ENCODE results near the gene GGT7.
"Not testable (repeated sequence)": the region's sequence is repeated elsewhere in the genome, so short reads cannot be mapped to it uniquely, and the experiment has no call there.

The GGT7 gene

DNA sequence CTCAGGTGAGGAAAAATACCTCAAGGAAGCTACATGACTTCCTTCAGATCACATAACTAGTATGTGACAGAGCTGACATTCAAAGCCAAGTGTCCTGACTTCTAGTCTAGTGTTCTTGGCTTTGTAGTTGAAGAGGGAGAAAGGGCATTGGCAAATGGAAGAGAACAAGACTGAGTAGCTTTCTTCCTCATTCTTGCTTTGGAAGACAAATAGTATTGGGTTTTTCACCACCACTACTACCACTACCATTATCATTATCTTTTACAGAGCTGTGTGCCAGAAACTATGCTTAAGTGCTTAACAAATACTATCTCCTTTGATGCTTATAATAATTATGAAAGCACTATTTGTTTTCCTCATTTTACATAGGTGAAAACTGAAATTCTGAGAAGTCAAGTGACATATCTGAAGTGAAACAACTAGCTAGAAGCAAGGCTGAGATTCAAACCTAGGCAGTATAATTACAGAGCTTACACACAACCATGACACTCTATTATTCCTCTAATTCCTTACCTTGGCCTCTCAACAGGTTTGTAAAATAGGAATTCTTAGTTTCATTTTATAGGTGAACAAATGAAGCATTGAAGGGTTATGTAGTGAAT is 10.5 kb upstream of the GGT7 start:
- no peak overlapping the region for H3K4me3 ChIP-seq (ENCODE audit: severe bottlenecking)
- DNase-seq (ENCODE audit: low spot score): no peak

DNA sequence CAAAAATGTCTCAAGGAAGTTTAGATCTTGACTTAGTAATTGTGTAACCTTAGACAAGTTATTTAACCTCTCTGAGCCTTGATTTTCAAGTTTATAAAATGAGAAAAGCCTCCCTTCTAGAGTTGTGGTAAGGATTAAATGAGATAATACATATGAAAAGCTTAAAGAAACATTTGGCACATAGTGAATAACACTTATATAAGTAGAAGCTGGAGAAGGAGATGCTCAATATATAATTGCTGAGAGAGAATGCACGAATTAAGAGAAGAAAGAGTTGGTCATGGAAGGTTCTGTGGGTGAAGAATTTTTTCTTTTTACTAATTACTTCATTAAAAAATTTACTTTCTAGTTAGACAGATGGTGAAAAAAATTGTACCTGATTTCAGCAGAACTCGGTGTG is 9.0 kb upstream of the GGT7 start:
- peaks cover 82% of the 10 kb centered on the region for H3K36me3 ChIP-seq (ENCODE audit: low read depth)
- no peak for ATAC-seq (ENCODE audit: low read depth)

More for the DNA sequence above, 10.5 kb upstream of the GGT7 start:
- ATAC-seq (ENCODE audit: low read depth): no peak; the same call in 2 of the 3 replicates
- no peaks in the 10 kb centered on the region for H3K9me3 ChIP-seq (ENCODE audit: severe bottlenecking)
- H3K27ac ChIP-seq (ENCODE audit: poor library complexity, severe bottlenecking): no peak overlapping the region
- H3K27me3 ChIP-seq (ENCODE audit: insufficient read depth, poor library complexity, severe bottlenecking): no peaks in the 10 kb centered on the region
- H3K36me3 ChIP-seq (ENCODE audit: low read depth): peaks cover 92% of the 10 kb centered on the region
- TF ChIP-seq, protein P1, sequence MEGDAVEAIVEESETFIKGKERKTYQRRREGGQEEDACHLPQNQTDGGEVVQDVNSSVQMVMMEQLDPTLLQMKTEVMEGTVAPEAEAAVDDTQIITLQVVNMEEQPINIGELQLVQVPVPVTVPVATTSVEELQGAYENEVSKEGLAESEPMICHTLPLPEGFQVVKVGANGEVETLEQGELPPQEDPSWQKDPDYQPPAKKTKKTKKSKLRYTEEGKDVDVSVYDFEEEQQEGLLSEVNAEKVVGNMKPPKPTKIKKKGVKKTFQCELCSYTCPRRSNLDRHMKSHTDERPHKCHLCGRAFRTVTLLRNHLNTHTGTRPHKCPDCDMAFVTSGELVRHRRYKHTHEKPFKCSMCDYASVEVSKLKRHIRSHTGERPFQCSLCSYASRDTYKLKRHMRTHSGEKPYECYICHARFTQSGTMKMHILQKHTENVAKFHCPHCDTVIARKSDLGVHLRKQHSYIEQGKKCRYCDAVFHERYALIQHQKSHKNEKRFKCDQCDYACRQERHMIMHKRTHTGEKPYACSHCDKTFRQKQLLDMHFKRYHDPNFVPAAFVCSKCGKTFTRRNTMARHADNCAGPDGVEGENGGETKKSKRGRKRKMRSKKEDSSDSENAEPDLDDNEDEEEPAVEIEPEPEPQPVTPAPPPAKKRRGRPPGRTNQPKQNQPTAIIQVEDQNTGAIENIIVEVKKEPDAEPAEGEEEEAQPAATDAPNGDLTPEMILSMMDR (IDR thresholded peaks at IDR 0.05; ENCODE audit: poor library complexity, severe bottlenecking): no peak
- peaks cover 12% of the 10 kb centered on the region for H3K4me1 ChIP-seq (ENCODE audit: insufficient read depth, poor library complexity, severe bottlenecking)

DNA sequence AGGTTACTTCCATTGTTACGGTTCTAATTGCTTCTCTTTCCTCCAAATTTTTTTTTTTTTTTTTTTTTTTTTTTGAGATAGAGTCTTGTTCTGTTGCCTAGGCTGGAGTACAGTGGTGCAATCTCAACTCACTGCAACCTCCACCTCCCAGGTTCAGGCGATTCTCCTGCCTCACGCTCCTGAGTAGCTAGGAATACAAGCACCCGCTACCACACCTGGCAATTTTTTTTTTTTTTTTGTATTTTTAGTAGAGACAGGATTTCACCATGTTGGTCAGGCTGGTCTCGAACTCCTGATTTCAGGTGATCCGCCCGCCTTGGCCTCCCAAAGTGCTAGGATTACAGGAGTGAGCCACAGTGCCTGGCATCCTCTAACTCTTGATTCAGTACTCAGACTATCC is 8.3 kb upstream of the GGT7 start:
- not testable (repeated sequence) for H3K27ac ChIP-seq (ENCODE audit: poor library complexity, severe bottlenecking); H3K27me3 ChIP-seq (ENCODE audit: insufficient read depth, poor library complexity, severe bottlenecking); H3K4me3 ChIP-seq (ENCODE audit: severe bottlenecking); DNase-seq (ENCODE audit: low spot score); H3K9me3 ChIP-seq (ENCODE audit: severe bottlenecking); ATAC-seq (ENCODE audit: low read depth)
- peaks cover 75% of the 10 kb centered on the region for H3K36me3 ChIP-seq (ENCODE audit: low read depth)
- peaks cover 16% of the 10 kb centered on the region for H3K4me1 ChIP-seq (ENCODE audit: insufficient read depth, poor library complexity, severe bottlenecking)

More for the DNA sequence above, 9.0 kb upstream of the GGT7 start:
- H3K4me1 ChIP-seq (ENCODE audit: insufficient read depth, poor library complexity, severe bottlenecking): peaks cover 16% of the 10 kb centered on the region
- no peaks in the 10 kb centered on the region for H3K27me3 ChIP-seq (ENCODE audit: insufficient read depth, poor library complexity, severe bottlenecking)
- TF ChIP-seq, protein P1 (IDR thresholded peaks at IDR 0.05; ENCODE audit: poor library complexity, severe bottlenecking): no peak
- no peak overlapping the region for H3K4me3 ChIP-seq (ENCODE audit: severe bottlenecking)
- H3K27ac ChIP-seq (ENCODE audit: poor library complexity, severe bottlenecking): no peak overlapping the region
- H3K9me3 ChIP-seq (ENCODE audit: severe bottlenecking): no peaks in the 10 kb centered on the region
- DNase-seq (ENCODE audit: low spot score): no peak

DNA sequence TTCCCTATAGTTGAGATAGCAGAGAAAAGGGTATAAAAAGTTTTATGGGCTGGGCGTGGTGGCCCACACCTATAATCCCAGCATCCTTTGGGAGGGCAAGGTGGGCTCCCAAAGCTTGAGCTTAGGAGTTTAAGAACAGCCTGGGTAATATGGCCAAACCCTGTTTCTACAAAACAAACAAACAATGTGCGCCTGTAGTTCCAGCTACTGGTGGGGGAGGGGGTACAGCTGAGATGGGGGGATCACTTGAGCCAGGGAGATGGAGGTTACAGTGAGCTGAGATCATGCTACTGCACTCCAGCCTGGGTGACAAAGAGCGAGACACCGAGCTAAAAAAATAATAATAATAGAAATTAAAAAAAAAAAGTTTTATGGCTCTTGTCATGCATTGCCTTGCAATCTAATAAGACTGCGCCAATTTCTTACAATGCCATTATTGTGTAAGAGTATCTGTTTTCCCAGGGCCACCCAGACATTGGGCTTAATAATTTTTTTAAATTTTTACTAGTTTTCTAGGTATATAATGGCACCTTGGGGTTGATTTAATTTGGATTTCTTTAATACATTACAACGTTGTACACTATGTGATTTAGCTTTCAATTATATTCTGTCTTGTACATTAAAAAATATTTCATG is 7.7 kb upstream of the GGT7 start:
- Histone ChIP-seq H3K36me3 (ENCODE audit: low read depth) (peaks cover 69% of the 10 kb centered on the region), H3K27me3 (ENCODE audit: insufficient read depth, poor library complexity, severe bottlenecking) (no peaks in the 10 kb centered on the region), H3K27ac (ENCODE audit: poor library complexity, severe bottlenecking) (no peak overlapping the region), H3K9me3 (ENCODE audit: severe bottlenecking) (no peaks in the 10 kb centered on the region), H3K4me3 (ENCODE audit: severe bottlenecking) (no peak overlapping the region), H3K4me1 (ENCODE audit: insufficient read depth, poor library complexity, severe bottlenecking) (peaks cover 21% of the 10 kb centered on the region)
- no peak for DNase-seq (ENCODE audit: low spot score)
- no peak for ATAC-seq (ENCODE audit: low read depth)
- TF ChIP-seq, protein P1 (IDR thresholded peaks at IDR 0.05; ENCODE audit: poor library complexity, severe bottlenecking): no peak

DNA sequence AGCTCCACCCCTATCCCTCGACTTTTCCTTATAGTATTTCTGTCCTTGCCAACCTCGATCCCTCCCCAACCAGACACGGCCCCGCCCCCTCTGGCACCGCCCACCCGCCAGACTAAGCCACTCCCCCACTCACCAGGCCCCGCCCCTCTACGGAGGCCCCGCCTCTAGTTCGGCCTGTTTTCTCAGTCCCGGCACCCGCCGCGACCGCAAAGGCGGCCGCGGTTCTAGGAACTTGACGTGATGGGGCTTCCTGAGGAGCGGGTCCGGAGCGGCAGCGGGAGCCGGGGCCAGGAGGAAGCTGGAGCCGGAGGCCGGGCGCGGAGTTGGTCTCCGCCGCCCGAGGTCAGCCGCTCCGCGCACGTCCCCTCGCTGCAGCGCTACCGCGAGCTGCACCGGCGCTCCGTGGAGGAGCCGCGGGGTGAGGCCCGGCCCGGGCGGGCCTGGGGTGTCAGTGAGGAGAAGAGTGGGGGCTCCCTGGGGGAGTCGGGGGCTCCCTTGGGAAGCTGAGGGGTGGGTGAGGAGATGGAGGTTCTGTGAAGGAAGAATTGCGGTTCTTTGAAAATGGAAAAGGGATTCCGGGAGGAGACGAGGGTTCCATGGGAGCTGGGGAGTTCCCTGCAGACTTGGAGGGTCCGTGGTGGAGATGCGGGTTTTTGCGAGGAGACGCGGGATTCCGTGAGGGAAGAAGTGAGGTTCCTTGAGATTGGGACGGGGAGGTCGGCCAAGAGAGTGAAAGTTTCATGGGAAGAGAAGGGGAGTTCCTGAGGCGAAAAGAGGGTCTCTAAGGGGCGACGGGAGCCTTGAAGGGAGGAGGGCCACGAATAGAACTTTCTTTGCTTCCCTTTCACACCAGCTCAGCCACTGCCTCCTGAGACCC is 4.0 kb upstream of the GGT7 start, which contains the start of gene ACSS2:
ACSS2 (plus strand) TSS at position 207 of the 877 bp plus-strand sequence; CDS start at position 241, 34 bp downstream.
- H3K4me1 ChIP-seq (ENCODE audit: insufficient read depth, poor library complexity, severe bottlenecking): peaks cover 38% of the 10 kb centered on the region
- ATAC-seq (ENCODE audit: low read depth): peak; percentile 16
- TF ChIP-seq, protein P1 (IDR thresholded peaks at IDR 0.05; ENCODE audit: poor library complexity, severe bottlenecking): no peak
- H3K27ac ChIP-seq (ENCODE audit: poor library complexity, severe bottlenecking): peak within 1 kb of the TSS; percentile 68
- peak within 1 kb of the TSS; percentile 85 for H3K4me3 ChIP-seq (ENCODE audit: severe bottlenecking)
- H3K9me3 ChIP-seq (ENCODE audit: severe bottlenecking): no peaks in the 10 kb centered on the region
- DNase-seq (ENCODE audit: low spot score): peak; percentile 79
- no peaks in the 10 kb centered on the region for H3K27me3 ChIP-seq (ENCODE audit: insufficient read depth, poor library complexity, severe bottlenecking)
- H3K36me3 ChIP-seq (ENCODE audit: low read depth): peaks cover 32% of the 10 kb centered on the region

Data from RWPE2 (cell line).